Activated naive CD4-positive, alpha-beta T cell treated with anti-CD3 and anti-CD28 coated beads, Interleukin-2, amount 10 ng/mL, durations not matched to agents 7 days and 5 days (primary cell): ENCODE data around the gene SPG7.

Experiments
- CTCF ChIA-PET: fragments of 350-600 bp; sonication (Branson Sonifier 250); formaldehyde crosslinking; loops from one replicate; lab custom pipeline; 2021; ENCODE audit warnings: antibody characterized with exemption; lab: Charles Lee
- DNase-seq: peaks from one replicate; pipeline ENCODE4 v3.0.0-alpha.2; 2020
- H3K27ac Mint-ChIP-seq: one replicate; pipeline ENCODE4 v1.8.0; 2021; ENCODE audit warnings: mild to moderate bottlenecking, moderate library complexity, mixed read lengths
- H3K27me3 Mint-ChIP-seq: one replicate; pipeline ENCODE4 v1.8.0; 2021; ENCODE audit warnings: mild to moderate bottlenecking, mixed read lengths
- H3K36me3 Mint-ChIP-seq: one replicate; pipeline ENCODE4 v1.8.0; 2021; ENCODE audit warnings: mixed read lengths
- H3K4me1 Mint-ChIP-seq: one replicate; pipeline ENCODE4 v1.8.0; 2021; ENCODE audit warnings: mixed read lengths
- H3K4me3 Mint-ChIP-seq: one replicate; pipeline ENCODE4 v1.8.0; 2021; ENCODE audit warnings: mild to moderate bottlenecking, moderate library complexity, mixed read lengths
- H3K9me3 Mint-ChIP-seq: one replicate; pipeline ENCODE4 v1.8.0; 2021; ENCODE audit warnings: mixed read lengths

SPG7 gene

GRCh38 chr16:89536886-89537548 is 28.8 kb downstream of the SPG7 start:
- CTCF ChIA-PET, result interaction anchor here (0.9 kb wide), 1 partner anchor 13 kb away, joined by 4 read pairs; no protein-coding TSS in a partner anchor
- Mint-ChIP-seq H3K4me1 (peaks cover 24% of the 10 kb centered on the region), H3K36me3 (peaks cover 46% of the 10 kb centered on the region), H3K4me3 (no peak overlapping the region), H3K27me3 (no peaks in the 10 kb centered on the region), H3K9me3 (no peaks in the 10 kb centered on the region), H3K27ac (peak overlapping the region; percentile 24)
- no peak for DNase-seq

- peaks cover 24% of the 10 kb centered on the region for H3K4me1 Mint-ChIP-seq
- CTCF ChIA-PET, result interaction anchor here (0.9 kb wide), 1 partner anchor 12 kb away, joined by 4 read pairs; no protein-coding TSS in a partner anchor
- H3K27ac Mint-ChIP-seq, result peak overlapping the region; percentile 19
- peaks cover 42% of the 10 kb centered on the region for H3K36me3 Mint-ChIP-seq
- no peaks in the 10 kb centered on the region for H3K27me3 Mint-ChIP-seq
- no peak for DNase-seq
- no peak overlapping the region for H3K4me3 Mint-ChIP-seq
- H3K9me3 Mint-ChIP-seq, result no peaks in the 10 kb centered on the region
These were observed 29.3 kb downstream of the SPG7 start for GRCh38 chr16:89537549-89537925.

- Mint-ChIP-seq H3K27ac (peak overlapping the region; percentile 49), H3K4me1 (peaks cover 24% of the 10 kb centered on the region), H3K36me3 (peaks cover 34% of the 10 kb centered on the region), H3K9me3 (no peaks in the 10 kb centered on the region), H3K4me3 (no peak overlapping the region), H3K27me3 (no peaks in the 10 kb centered on the region)
- DNase-seq, result no peak
- CTCF ChIA-PET, result no interaction called here
These were observed 30.1 kb downstream of the SPG7 start for GRCh38 chr16:89538286-89538685.

GRCh38 chr16:89540557-89540956 is 32.4 kb downstream of the SPG7 start:
- Mint-ChIP-seq H3K27ac (no peak overlapping the region), H3K9me3 (no peaks in the 10 kb centered on the region), H3K4me1 (peaks cover under 1% of the 10 kb centered on the region), H3K36me3 (peaks cover 19% of the 10 kb centered on the region), H3K27me3 (no peaks in the 10 kb centered on the region), H3K4me3 (no peak overlapping the region)
- CTCF ChIA-PET, result interaction anchor here (0.7 kb wide), 1 partner anchor 367 kb away, joined by 3 read pairs; no protein-coding TSS in a partner anchor
- DNase-seq, result no peak

GRCh38 chr16:89541792-89542191 is 33.6 kb downstream of the SPG7 start:
- Mint-ChIP-seq H3K27me3 (no peaks in the 10 kb centered on the region), H3K4me1 (no peaks in the 10 kb centered on the region), H3K4me3 (no peak overlapping the region), H3K36me3 (peaks cover 20% of the 10 kb centered on the region), H3K27ac (no peak overlapping the region), H3K9me3 (no peaks in the 10 kb centered on the region)
- CTCF ChIA-PET, result no interaction called here
- DNase-seq, result no peak

- no peak for DNase-seq
- Mint-ChIP-seq H3K4me1 (peaks cover 13% of the 10 kb centered on the region), H3K9me3 (no peaks in the 10 kb centered on the region), H3K27ac (no peak overlapping the region), H3K36me3 (peaks cover 19% of the 10 kb centered on the region), H3K27me3 (no peaks in the 10 kb centered on the region), H3K4me3 (no peak overlapping the region)
- CTCF ChIA-PET, result no interaction called here
These were observed 35.9 kb downstream of the SPG7 start for GRCh38 chr16:89544113-89544512.

- H3K27me3 Mint-ChIP-seq, result no peaks in the 10 kb centered on the region
- DNase-seq, result no peak
- no peak overlapping the region for H3K4me3 Mint-ChIP-seq
- H3K4me1 Mint-ChIP-seq, result peaks cover 18% of the 10 kb centered on the region
- peaks cover 25% of the 10 kb centered on the region for H3K36me3 Mint-ChIP-seq
- H3K9me3 Mint-ChIP-seq, result no peaks in the 10 kb centered on the region
- H3K27ac Mint-ChIP-seq, result no peak overlapping the region
- CTCF ChIA-PET, result no interaction called here
These were observed 36.5 kb downstream of the SPG7 start for GRCh38 chr16:89544713-89545043.

GRCh38 chr16:89545044-89545830 is 37.0 kb downstream of the SPG7 start:
- H3K9me3 Mint-ChIP-seq, result no peaks in the 10 kb centered on the region
- CTCF ChIA-PET, result no interaction called here

GRCh38 chr16:89545831-89546574 is 37.8 kb downstream of the SPG7 start:
- Mint-ChIP-seq H3K36me3 (peaks cover 24% of the 10 kb centered on the region), H3K27ac (peak overlapping the region; percentile 3), H3K27me3 (no peaks in the 10 kb centered on the region), H3K4me3 (no peak overlapping the region), H3K9me3 (no peaks in the 10 kb centered on the region), H3K4me1 (peaks cover 29% of the 10 kb centered on the region)
- CTCF ChIA-PET, result no interaction called here
- no peak for DNase-seq

More at GRCh38 chr16:89545044-89545830, 37.0 kb downstream of the SPG7 start:
- Mint-ChIP-seq H3K4me3 (no peak overlapping the region), H3K27ac (no peak overlapping the region), H3K4me1 (peaks cover 24% of the 10 kb centered on the region), H3K27me3 (no peaks in the 10 kb centered on the region), H3K36me3 (peaks cover 24% of the 10 kb centered on the region)
- DNase-seq, result no peak

GRCh38 chr16:89546781-89547180 is 38.6 kb downstream of the SPG7 start:
- no peak overlapping the region for H3K4me3 Mint-ChIP-seq
- H3K27ac Mint-ChIP-seq, result no peak overlapping the region
- H3K4me1 Mint-ChIP-seq, result peaks cover 29% of the 10 kb centered on the region
- peaks cover 24% of the 10 kb centered on the region for H3K36me3 Mint-ChIP-seq
- no peaks in the 10 kb centered on the region for H3K9me3 Mint-ChIP-seq
- DNase-seq, result no peak
- no peaks in the 10 kb centered on the region for H3K27me3 Mint-ChIP-seq
- CTCF ChIA-PET, result no interaction called here

GRCh38 chr16:89547291-89547690 is 39.1 kb downstream of the SPG7 start:
- H3K4me1 Mint-ChIP-seq, result peaks cover 29% of the 10 kb centered on the region
- peaks cover 24% of the 10 kb centered on the region for H3K36me3 Mint-ChIP-seq
- no peaks in the 10 kb centered on the region for H3K27me3 Mint-ChIP-seq
- H3K4me3 Mint-ChIP-seq, result no peak overlapping the region
- H3K27ac Mint-ChIP-seq, result peak overlapping the region; percentile 33
- CTCF ChIA-PET, result no interaction called here
- no peaks in the 10 kb centered on the region for H3K9me3 Mint-ChIP-seq
- DNase-seq, result no peak

- Mint-ChIP-seq H3K9me3 (no peaks in the 10 kb centered on the region), H3K4me3 (no peak overlapping the region), H3K27ac (peak overlapping the region; percentile 95), H3K27me3 (no peaks in the 10 kb centered on the region), H3K36me3 (peaks cover 28% of the 10 kb centered on the region), H3K4me1 (peaks cover 29% of the 10 kb centered on the region)
- CTCF ChIA-PET, result no interaction called here
- DNase-seq, result no peak
These were observed 39.7 kb downstream of the SPG7 start for GRCh38 chr16:89547860-89548259.

- DNase-seq, result peak; percentile 30
- Mint-ChIP-seq H3K4me3 (peak overlapping the region; percentile 16), H3K27ac (peak overlapping the region; percentile 95)
These were observed 40.3 kb downstream of the SPG7 start for GRCh38 chr16:89548344-89549006.

More at GRCh38 chr16:89548344-89549006, 40.3 kb downstream of the SPG7 start:
- H3K4me1 Mint-ChIP-seq, result peaks cover 29% of the 10 kb centered on the region
- no peaks in the 10 kb centered on the region for H3K9me3 Mint-ChIP-seq
- peaks cover 28% of the 10 kb centered on the region for H3K36me3 Mint-ChIP-seq
- CTCF ChIA-PET, result interaction anchor here (1.5 to 1.6 kb wide), 3 partner anchors 9 to 17 kb away, joined by 4 to 11 read pairs (median 6); no protein-coding TSS in a partner anchor
- H3K27me3 Mint-ChIP-seq, result no peaks in the 10 kb centered on the region
